Astrocyte (in vitro differentiated cells and primary cell): ENCODE results near the gene FOXP2. TPM values are rescaled to one million over a fixed set of nuclear protein-coding genes. Genes with fewer than 3 reads are reported as not detected.

Experiments used
- DNase-seq: peaks from one replicate; pipeline ENCODE4 v3.0.0-alpha.2; 2010; ENCODE audit warnings: low read depth
- FAIRE-seq: peaks from 2 replicates; lab custom pipeline; 2011; peaks lifted over from hg19 to GRCh38; lab: Jason Lieb, UNC
- H2AFZ ChIP-seq: 2 replicates; pipeline ENCODE4 v1.6.0; 2012; ENCODE audit warnings: low read depth, low read length, inconsistent platforms
- H3K27ac ChIP-seq: 2 replicates; pipeline ENCODE4 v1.5.1; 2011; ENCODE audit warnings: low read depth, low read length, inconsistent platforms
- H3K27me3 ChIP-seq: 2 replicates; pipeline ENCODE4 v1.6.0; 2011; ENCODE audit warnings: low read length, inconsistent platforms; ENCODE audit not compliant: insufficient read depth
- H3K36me3 ChIP-seq: 2 replicates; pipeline ENCODE4 v1.5.1; 2011; ENCODE audit warnings: low read length, inconsistent platforms; ENCODE audit not compliant: insufficient read depth
- H3K4me1 ChIP-seq: 2 replicates; pipeline ENCODE4 v1.5.1; 2011; ENCODE audit warnings: low read length, inconsistent platforms; ENCODE audit not compliant: insufficient read depth
- H3K4me2 ChIP-seq: 2 replicates; pipeline ENCODE4 v1.6.0; 2012; ENCODE audit warnings: low read length, inconsistent platforms
- H3K4me3 ChIP-seq: 2 replicates; pipeline ENCODE4 v1.5.1; 2011; ENCODE audit warnings: low read depth, mild to moderate bottlenecking, low read length, inconsistent platforms; ENCODE audit not compliant: insufficient read depth
- H3K79me2 ChIP-seq: 2 replicates; pipeline ENCODE4 v1.6.0; 2012; ENCODE audit warnings: mild to moderate bottlenecking, low read length, inconsistent platforms; ENCODE audit not compliant: insufficient read depth
- H3K9ac ChIP-seq: 2 replicates; pipeline ENCODE4 v1.6.0; 2012; ENCODE audit warnings: mild to moderate bottlenecking, low read length, inconsistent platforms
- H3K9me3 ChIP-seq: 2 replicates; pipeline ENCODE4 v1.5.1; 2012; ENCODE audit warnings: low read depth, mild to moderate bottlenecking, low read length, inconsistent platforms; ENCODE audit not compliant: insufficient read depth
- H4K20me1 ChIP-seq: 2 replicates; pipeline ENCODE4 v1.6.0; 2012; ENCODE audit warnings: low read length, inconsistent platforms; ENCODE audit not compliant: insufficient read depth
- H3K27ac Mint-ChIP-seq: one replicate; pipeline ENCODE4 v1.8.0; 2021; ENCODE audit warnings: mild to moderate bottlenecking, mixed read lengths; ENCODE audit not compliant: unreplicated experiment
- H3K27me3 Mint-ChIP-seq: one replicate; pipeline ENCODE4 v1.8.0; 2021; ENCODE audit warnings: low read depth, mixed read lengths; ENCODE audit not compliant: unreplicated experiment
- H3K36me3 Mint-ChIP-seq: one replicate; pipeline ENCODE4 v1.8.0; 2021; ENCODE audit warnings: low read depth, mixed read lengths; ENCODE audit not compliant: unreplicated experiment
- H3K4me1 Mint-ChIP-seq: one replicate; pipeline ENCODE4 v1.8.0; 2021; ENCODE audit warnings: low read depth, mixed read lengths; ENCODE audit not compliant: unreplicated experiment
- H3K4me3 Mint-ChIP-seq: one replicate; pipeline ENCODE4 v1.8.0; 2021; ENCODE audit warnings: mild to moderate bottlenecking, moderate library complexity, mixed read lengths; ENCODE audit not compliant: unreplicated experiment
- H3K9me3 Mint-ChIP-seq: one replicate; pipeline ENCODE4 v1.8.0; 2021; ENCODE audit warnings: mild to moderate bottlenecking, mixed read lengths; ENCODE audit not compliant: unreplicated experiment
- EZH2 ChIP-seq: IDR thresholded peaks from 2 replicates; pipeline ENCODE4 v1.6.1; 2012; ENCODE audit warnings: mild to moderate bottlenecking, low read length, inconsistent platforms; ENCODE audit not compliant: insufficient read depth
- total RNA-seq: library from RNA; stranded (reverse); gene quantifications from 2 replicates; pipeline ENCODE4 v1.2.1, GENCODE V29; 2021
- TF ChIP-seq, protein P1 (sequence below): IDR thresholded peaks from 2 replicates; pipeline ENCODE4 v1.5.1; 2011; ENCODE audit warnings: low read depth, mild to moderate bottlenecking, inconsistent platforms, low read length, moderate library complexity; ENCODE audit not compliant: insufficient read depth

Gene FOXP2
- total RNA-seq, 1 donor from 2014 or later, result 3.4 TPM

DNA sequence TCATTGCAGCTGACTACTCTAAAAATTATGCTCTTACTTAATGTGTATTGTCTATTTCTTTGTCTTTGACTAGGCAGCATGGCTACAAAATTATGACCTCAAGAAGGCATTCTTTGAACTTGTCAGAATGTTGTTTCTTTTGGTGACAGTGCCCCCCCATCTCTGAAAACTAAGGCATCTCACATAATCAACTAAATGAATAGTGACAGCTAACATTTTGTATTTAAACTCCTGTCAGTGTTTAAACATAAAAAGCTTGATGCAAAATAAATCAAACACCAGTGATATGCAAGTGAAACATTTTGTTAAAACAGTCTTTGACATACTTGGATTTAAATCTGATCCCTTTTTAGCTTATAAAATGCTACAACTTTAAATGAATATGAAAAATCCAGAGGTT is 233.5 kb downstream of the FOXP2 start:
- TF ChIP-seq, protein P1, sequence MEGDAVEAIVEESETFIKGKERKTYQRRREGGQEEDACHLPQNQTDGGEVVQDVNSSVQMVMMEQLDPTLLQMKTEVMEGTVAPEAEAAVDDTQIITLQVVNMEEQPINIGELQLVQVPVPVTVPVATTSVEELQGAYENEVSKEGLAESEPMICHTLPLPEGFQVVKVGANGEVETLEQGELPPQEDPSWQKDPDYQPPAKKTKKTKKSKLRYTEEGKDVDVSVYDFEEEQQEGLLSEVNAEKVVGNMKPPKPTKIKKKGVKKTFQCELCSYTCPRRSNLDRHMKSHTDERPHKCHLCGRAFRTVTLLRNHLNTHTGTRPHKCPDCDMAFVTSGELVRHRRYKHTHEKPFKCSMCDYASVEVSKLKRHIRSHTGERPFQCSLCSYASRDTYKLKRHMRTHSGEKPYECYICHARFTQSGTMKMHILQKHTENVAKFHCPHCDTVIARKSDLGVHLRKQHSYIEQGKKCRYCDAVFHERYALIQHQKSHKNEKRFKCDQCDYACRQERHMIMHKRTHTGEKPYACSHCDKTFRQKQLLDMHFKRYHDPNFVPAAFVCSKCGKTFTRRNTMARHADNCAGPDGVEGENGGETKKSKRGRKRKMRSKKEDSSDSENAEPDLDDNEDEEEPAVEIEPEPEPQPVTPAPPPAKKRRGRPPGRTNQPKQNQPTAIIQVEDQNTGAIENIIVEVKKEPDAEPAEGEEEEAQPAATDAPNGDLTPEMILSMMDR, result no peak
- no peak for TF ChIP-seq EZH2
- Histone ChIP-seq H3K36me3 (no peaks in the 10 kb centered on the region), H4K20me1 (no peaks in the 10 kb centered on the region), H3K4me1 (no peaks in the 10 kb centered on the region), H3K27ac (no peak overlapping the region), H2AFZ (no peak overlapping the region), H3K9me3 (no peaks in the 10 kb centered on the region), H3K27me3 (no peaks in the 10 kb centered on the region), H3K4me2 (no peak overlapping the region), H3K4me3 (no peak overlapping the region), H3K9ac (no peak overlapping the region), H3K79me2 (no peaks in the 10 kb centered on the region)
- H3K4me3 Mint-ChIP-seq, result no peak overlapping the region
- H3K36me3 Mint-ChIP-seq, result no peaks in the 10 kb centered on the region
- H3K9me3 Mint-ChIP-seq, result no peaks in the 10 kb centered on the region
- H3K4me1 Mint-ChIP-seq, result no peaks in the 10 kb centered on the region
- H3K27ac Mint-ChIP-seq, result no peak overlapping the region
- H3K27me3 Mint-ChIP-seq, result no peaks in the 10 kb centered on the region
- DNase-seq, result no peak
- peak; percentile 9 for FAIRE-seq

DNA sequence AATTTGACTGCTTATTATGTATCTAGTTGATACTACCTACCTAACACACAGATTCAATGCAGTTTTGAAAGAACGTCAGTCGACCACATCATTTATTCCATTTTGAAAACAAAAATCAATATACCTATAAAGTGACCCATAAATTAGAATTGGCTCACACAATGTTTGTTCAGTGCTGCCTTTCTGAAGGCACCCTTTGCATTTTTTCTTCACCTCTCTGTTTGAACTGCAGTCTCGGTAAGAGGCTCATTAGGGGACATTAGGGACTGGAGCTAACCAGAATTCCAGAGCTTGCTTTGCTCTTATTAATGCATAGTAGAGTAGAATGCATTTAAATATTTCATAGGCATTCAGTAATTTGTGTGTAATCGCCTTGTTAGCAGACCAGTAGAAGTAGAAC is 234.1 kb downstream of the FOXP2 start:
- Histone ChIP-seq H3K27me3 (no peaks in the 10 kb centered on the region), H3K4me1 (no peaks in the 10 kb centered on the region), H3K79me2 (no peaks in the 10 kb centered on the region), H3K4me2 (no peak overlapping the region), H3K9ac (no peak overlapping the region), H3K4me3 (no peak overlapping the region), H3K36me3 (no peaks in the 10 kb centered on the region), H3K27ac (no peak overlapping the region), H2AFZ (no peak overlapping the region), H4K20me1 (no peaks in the 10 kb centered on the region), H3K9me3 (no peaks in the 10 kb centered on the region)
- no peaks in the 10 kb centered on the region for H3K27me3 Mint-ChIP-seq
- FAIRE-seq, result no peak
- no peaks in the 10 kb centered on the region for H3K4me1 Mint-ChIP-seq
- H3K4me3 Mint-ChIP-seq, result no peak overlapping the region
- H3K36me3 Mint-ChIP-seq, result no peaks in the 10 kb centered on the region
- H3K27ac Mint-ChIP-seq, result no peak overlapping the region
- TF ChIP-seq EZH2, result no peak
- TF ChIP-seq, protein P1, result no peak
- H3K9me3 Mint-ChIP-seq, result no peaks in the 10 kb centered on the region
- DNase-seq, result no peak

DNA sequence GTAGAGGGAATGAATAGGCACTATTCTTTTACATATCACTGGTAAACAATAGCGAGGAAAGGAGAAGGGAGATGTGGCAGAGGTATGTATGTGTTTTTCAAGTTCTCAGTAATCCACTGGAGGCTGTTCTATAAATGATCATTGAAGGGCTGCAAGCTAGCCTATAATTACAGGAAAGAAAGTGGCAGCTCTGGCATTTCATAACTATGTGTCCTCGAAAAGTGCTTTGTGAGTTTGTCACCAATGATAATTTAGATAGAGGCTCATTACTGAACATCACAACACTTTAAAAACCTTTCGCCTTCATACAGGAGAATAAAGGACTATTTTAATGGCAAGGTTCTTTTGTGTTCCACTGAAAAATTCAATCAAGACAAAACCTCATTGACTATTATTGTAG is 235.1 kb downstream of the FOXP2 start:
- Mint-ChIP-seq H3K27ac (no peak overlapping the region), H3K4me1 (no peaks in the 10 kb centered on the region)
- FAIRE-seq, result no peak

More for the DNA sequence above, 235.1 kb downstream of the FOXP2 start:
- H3K4me3 ChIP-seq, result no peak overlapping the region
- H2AFZ ChIP-seq, result no peak overlapping the region
- H3K9ac ChIP-seq, result no peak overlapping the region
- TF ChIP-seq, protein P1, result no peak
- no peak for TF ChIP-seq EZH2
- H3K4me1 ChIP-seq, result no peaks in the 10 kb centered on the region
- Mint-ChIP-seq H3K4me3 (no peak overlapping the region), H3K9me3 (no peaks in the 10 kb centered on the region), H3K36me3 (no peaks in the 10 kb centered on the region), H3K27me3 (no peaks in the 10 kb centered on the region)
- H3K79me2 ChIP-seq, result no peaks in the 10 kb centered on the region
- H4K20me1 ChIP-seq, result no peaks in the 10 kb centered on the region
- no peak overlapping the region for H3K27ac ChIP-seq
- no peak overlapping the region for H3K4me2 ChIP-seq
- H3K36me3 ChIP-seq, result no peaks in the 10 kb centered on the region
- no peaks in the 10 kb centered on the region for H3K9me3 ChIP-seq
- no peaks in the 10 kb centered on the region for H3K27me3 ChIP-seq
- DNase-seq, result no peak
